Choroid plexus epithelial cell (primary cell): ENCODE measurements around the gene VPS35L.
"Not testable (repeated sequence)": the region's sequence is repeated elsewhere in the genome, so short reads cannot be mapped to it uniquely, and the experiment has no call there.

Source experiments
- DNase-seq: peaks from one replicate; pipeline ENCODE4 v3.0.0-alpha.2; 2010; ENCODE audit warnings: low read depth
- H3K4me3 ChIP-seq: 2 replicates; pipeline ENCODE4 v1.5.1; 2011; ENCODE audit warnings: low read depth, mild to moderate bottlenecking, control low read depth, low read length, moderate library complexity
- CTCF ChIP-seq: conservative IDR thresholded peaks from 2 replicates; pipeline ENCODE4 v1.5.1; 2011; ENCODE audit warnings: low read depth, mild to moderate bottlenecking, control low read depth, inconsistent platforms, low read length, moderate library complexity

Gene VPS35L

GRCh38 chr16:19654147-19654546 is 98.6 kb downstream of the VPS35L start:
- TF ChIP-seq CTCF, result no peak
- DNase-seq, result no peak
- no peak overlapping the region for H3K4me3 ChIP-seq

- no peak overlapping the region for H3K4me3 ChIP-seq
- DNase-seq, result no peak
- TF ChIP-seq CTCF, result no peak
Measured at GRCh38 chr16:19655242-19655777, 99.8 kb downstream of the VPS35L start.

GRCh38 chr16:19657831-19658230 is 102.3 kb downstream of the VPS35L start:
- no peak for DNase-seq
- TF ChIP-seq CTCF, result no peak
- no peak overlapping the region for H3K4me3 ChIP-seq

GRCh38 chr16:19659554-19659953 is 104.1 kb downstream of the VPS35L start:
- peak; percentile 26 for DNase-seq
- no peak overlapping the region for H3K4me3 ChIP-seq
- peak; percentile 38 for TF ChIP-seq CTCF

GRCh38 chr16:19660432-19660831 is 104.9 kb downstream of the VPS35L start:
- no peak for DNase-seq
- no peak for TF ChIP-seq CTCF
- H3K4me3 ChIP-seq, result no peak overlapping the region

- DNase-seq, result no peak
- no peak overlapping the region for H3K4me3 ChIP-seq
- TF ChIP-seq CTCF, result no peak
Measured at GRCh38 chr16:19662351-19662750, 106.8 kb downstream of the VPS35L start.

GRCh38 chr16:19664166-19664565 is 108.7 kb downstream of the VPS35L start:
- DNase-seq, result no peak
- H3K4me3 ChIP-seq, result no peak overlapping the region
- TF ChIP-seq CTCF, result no peak

GRCh38 chr16:19665313-19665712 is 109.8 kb downstream of the VPS35L start:
- H3K4me3 ChIP-seq, DNase-seq: not testable (repeated sequence)
